SIG-M5 (cell line): ENCODE measurements around the gene TCHH.

ENCODE experiments used
- DNase-seq: peaks from one replicate; lab custom pipeline; 2025; lab: John Stamatoyannopoulos, UW

TCHH gene

GRCh38 chr1:152067150-152067549 is 48.1 kb downstream of the TCHH start:
- no peak for DNase-seq

- DNase-seq: no peak
Observed at GRCh38 chr1:152061952-152062351, 53.3 kb downstream of the TCHH start.
